ENCODE results near the gene CDCP2. TPM values are rescaled to one million over a fixed set of nuclear protein-coding genes. Genes with fewer than 3 reads are reported as not detected.
"Not testable (repeated sequence)": the region's sequence is repeated elsewhere in the genome, so short reads cannot be mapped to it uniquely, and the experiment has no call there.

CDCP2 gene
- polyA plus RNA-seq, 1 donor, result not detected

- DNase-seq, result no peak
Observed at GRCh38 chr1:54114001-54114400, 38.8 kb downstream of the CDCP2 start.

- no peak for DNase-seq
Observed at GRCh38 chr1:54112705-54113368, 40.0 kb downstream of the CDCP2 start.

DNA sequence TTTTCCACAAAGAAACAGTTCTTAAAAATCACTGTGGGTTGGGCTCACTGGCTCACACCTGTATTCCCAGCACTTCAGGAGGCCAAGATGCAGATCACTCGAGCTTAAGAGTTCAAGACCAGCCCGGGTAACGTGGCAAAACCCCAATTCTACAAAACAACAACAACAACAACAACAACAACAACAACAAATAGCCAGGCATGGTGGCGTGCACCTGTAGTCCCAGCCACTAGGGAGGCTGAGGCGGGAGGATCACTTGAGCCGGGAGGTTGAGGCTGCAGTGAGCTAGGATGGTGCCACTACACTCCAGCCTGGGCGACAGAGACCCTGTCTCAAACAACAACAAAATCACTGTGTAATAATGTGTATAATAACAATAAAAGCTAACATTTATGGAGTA lies 40.8 kb downstream of the CDCP2 start:
- no peak for DNase-seq

DNA sequence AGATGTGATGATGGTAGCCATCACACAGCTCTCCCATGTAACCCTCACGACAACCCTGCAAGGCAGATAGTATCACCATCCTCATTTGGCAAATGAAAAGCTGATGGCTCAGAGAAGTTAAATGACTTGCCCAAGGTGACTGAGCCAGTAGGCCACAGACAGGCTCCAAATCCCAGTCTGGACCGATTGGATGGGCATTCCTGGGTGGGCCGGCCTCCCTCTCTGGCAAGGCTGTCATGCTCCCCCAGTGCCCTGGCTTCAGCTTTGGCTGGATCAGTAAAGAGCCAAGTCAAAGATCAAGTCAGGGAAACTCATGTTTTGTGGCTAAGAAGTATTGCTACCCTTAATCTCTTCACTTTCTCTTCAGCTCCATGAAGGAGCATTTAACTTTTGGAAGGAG lies 41.2 kb downstream of the CDCP2 start:
- DNase-seq, result no peak

- DNase-seq, result no peak
Observed at GRCh38 chr1:54110996-54111395, 41.8 kb downstream of the CDCP2 start.

GRCh38 chr1:54109129-54110090 lies 43.4 kb downstream of the CDCP2 start:
- no peak for DNase-seq

- DNase-seq, result no peak
Observed at GRCh38 chr1:54108156-54108555, 44.6 kb downstream of the CDCP2 start.

DNA sequence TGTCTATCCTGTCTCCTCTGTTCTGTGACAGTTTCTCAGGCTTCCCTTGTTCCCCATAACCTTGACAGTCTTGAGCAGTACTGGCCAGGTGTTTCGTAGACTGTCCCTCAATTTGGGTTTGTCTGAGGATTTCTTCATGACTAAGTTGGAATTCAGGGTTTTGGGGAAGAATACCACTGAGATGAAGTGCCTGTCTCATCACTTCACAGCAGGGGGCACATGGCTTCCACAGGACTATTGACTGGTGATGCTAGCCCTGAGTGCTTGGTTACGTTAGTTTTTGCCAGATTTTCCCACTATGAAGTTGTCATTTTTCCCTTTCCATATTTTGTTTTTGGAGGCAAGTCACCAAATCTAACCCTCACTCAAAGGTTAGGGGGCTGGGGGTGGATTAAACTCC lies 45.7 kb downstream of the CDCP2 start:
- DNase-seq, result no peak

GRCh38 chr1:54105736-54106269 lies 47.0 kb downstream of the CDCP2 start:
- no peak for DNase-seq

GRCh38 chr1:54105080-54105479 lies 47.7 kb downstream of the CDCP2 start:
- DNase-seq, result no peak

DNA sequence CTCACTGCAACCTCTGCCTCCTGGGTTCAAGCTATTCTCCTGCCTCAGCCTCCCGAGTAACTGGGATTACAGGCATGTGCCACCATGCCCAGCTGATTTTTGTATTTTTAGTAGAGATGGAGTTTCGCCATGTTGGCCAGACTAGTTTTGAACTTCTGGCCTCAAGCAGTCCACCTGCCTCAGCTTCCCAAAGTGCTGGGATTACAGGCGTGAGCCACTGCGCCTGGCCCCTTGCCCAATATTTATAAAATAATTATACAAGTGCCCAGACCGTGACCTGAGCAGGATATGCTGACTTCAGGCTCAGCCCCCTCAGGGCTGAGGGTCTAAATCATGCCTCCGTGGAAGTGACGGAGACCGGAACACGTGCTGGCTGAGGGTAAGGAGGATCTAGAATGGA lies 48.2 kb downstream of the CDCP2 start:
- not testable (repeated sequence) for DNase-seq

DNA sequence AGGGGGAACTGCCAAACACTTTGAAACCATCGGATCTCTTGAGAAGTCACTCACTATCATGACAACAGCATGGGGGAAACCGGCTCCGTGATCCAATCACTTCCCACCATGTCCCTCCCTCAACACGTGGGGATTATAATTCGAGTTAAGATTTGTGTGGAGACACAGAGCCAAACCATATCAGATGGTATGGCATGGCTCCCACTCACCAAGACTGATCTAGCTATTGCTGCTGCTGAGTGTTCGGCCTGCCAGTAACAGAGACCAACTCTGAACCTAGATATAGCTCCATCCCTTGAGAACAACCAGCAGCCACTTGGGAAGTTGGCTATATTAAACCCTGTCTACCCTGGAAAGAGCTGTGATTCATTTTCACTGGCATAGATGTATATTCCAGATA lies 49.4 kb downstream of the CDCP2 start:
- DNase-seq, result no peak

DNA sequence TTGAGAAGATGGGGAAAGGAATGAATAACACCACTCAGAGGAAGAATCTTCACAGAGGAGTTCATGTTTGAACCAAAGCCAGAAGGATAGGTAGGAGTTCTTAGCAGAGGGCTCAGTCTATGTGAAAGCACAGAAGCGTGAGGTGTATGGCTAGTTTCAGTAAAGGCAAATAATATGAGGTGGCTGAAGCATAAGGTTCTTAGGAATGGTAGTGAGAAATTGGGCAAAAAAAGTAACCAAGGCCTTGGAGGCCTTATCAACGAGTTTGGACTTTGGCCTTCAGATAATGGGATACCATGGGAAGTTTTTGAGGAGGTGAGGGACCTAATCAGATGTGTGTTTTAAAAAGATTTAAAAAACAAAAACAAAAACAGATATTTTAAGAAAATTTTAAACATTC lies 52.3 kb downstream of the CDCP2 start:
- no peak for DNase-seq

DNA sequence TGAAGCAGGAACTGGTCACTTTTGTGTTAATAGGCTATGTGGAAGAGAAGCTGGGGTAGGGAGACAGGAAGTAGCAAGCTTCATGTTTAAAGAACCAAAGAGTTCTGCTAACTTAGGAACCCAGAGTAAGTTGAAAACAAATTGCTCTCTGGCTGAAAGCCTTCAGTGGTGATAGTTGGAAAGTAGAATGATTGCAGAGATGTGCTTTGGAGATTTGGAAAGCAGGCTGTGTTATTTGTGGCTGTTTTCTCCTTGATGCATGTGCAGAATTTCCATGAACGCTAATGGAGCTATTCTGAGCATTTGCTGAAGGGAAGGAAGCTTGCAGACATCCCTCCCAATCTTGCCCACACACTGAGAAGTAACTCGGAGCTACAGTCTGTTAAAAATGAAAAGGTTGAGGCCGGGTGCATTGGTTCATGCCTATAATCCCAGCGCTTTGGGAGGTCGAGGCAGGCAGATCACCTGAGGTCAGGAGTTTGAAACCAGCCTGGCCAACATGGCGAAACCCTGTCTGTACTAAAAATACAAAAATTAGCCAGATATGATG lies 53.7 kb downstream of the CDCP2 start:
- peak; percentile 19 for DNase-seq

DNA sequence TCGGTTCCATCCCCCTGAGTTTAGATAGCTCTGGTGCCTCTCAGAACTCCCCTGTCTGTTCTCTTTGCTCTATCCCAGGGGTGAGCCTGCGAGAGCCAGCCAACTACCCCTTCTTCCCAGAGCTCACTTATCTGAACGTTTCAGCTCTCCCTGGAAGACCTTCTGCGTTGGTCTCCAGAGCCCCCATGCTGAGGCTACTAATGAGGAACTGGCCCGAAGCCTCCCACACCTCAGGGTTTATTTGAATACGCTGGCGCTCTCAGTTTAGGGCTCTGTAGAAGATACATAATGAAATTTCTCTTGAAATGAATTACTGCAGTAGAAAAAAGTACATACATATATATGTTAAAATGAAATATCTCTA lies 55.9 kb downstream of the CDCP2 start:
- no peak for DNase-seq

GRCh38 chr1:54096227-54096876 lies 56.4 kb downstream of the CDCP2 start:
- no peak for DNase-seq

GRCh38 chr1:54095546-54096226 lies 57.1 kb downstream of the CDCP2 start:
- DNase-seq, result no peak

GRCh38 chr1:54094730-54095105 lies 58.1 kb downstream of the CDCP2 start:
- DNase-seq, result not testable (repeated sequence)

DNA sequence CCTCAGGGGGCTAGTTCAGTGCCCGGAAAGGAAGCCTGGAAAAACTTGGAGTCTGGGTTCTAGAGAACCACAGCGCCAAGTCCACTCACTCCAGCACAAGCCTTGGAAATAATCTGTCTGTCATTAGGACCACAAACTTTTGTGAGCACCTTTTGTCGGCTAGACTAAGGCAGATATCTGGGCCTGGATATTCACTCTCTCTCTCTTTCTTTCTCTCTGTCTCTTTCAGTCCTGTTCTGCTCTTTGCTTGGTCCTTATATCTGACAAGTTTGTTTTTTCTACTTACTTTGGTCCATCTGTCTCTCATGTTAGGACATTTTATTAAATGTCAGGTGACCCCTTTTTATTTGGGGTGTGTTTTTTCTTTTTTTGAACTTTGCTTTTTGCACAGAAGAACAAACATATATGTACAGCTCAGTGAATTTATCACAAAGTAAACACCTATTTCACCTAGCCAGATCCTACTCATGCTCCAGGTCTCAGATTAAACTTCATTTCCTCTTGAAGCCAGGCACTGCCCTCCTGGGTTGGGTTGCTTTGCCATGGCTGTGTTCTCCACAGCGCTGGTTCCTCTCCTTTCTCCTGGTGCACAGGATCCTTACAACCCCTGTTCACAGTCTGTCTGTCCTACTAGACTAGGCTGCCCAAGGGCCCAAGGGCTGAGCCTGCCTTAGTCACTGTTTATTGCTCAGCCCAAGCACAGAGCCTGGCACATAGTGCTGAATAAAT lies 58.6 kb downstream of the CDCP2 start:
- DNase-seq, result no peak

GRCh38 chr1:54091666-54092065 lies 61.1 kb downstream of the CDCP2 start:
- DNase-seq, result no peak

- no peak for DNase-seq
Observed at GRCh38 chr1:54088385-54088784, 64.4 kb downstream of the CDCP2 start.

DNA sequence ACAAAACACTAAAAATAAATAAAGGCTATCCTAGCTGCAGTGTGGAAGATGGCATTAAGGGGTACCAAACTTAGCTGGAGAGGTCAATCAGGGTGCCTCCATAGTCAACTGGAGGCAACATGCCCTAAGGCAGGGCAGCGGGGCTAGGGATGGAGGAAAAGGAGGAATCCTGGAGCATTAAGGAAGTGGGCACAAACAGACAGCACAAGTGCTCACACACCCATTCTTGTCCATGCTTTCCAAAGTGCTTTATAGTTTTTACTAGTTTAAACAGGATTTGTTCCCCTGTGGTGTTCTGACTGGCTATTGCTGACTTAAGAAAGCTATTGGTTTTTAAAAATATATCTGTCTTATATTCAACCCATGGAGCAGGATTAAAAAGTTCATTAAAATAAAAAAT lies 66.0 kb downstream of the CDCP2 start:
- no peak for DNase-seq
